ENCODE data around the gene EBF3.

EBF3 gene

DNA sequence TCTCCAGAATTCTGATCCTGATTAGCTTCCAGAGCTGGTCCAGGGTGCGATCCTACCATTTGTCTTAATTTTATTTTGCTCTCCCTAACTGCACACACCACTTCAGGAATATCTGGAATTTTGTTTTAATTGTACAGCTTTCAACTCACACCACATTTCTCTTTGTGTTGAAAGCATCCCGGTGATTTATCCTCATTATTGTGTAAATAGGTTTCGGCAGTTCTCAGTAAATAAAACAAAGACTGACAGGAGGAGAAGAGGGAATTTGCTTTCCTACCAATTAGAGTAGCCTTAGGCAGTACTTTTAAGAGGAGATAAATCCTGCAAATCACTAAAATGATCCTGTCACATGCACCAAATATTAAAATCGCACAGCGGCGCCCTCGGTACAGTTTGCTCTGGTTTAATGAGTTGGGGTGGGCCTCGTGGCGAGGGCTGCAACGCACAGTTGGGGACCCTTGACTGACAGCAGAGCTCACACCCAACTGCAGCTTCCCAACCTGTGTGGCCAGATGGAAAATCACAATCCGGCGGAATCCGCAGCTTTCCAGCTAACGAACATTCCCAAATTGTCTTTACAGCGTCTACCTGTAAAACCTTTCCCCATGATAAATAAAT, 62.6 kb downstream of the EBF3 start:
- H3K27me3 Mint-ChIP-seq (ENCODE audit: low read depth), result peaks cover 9% of the 10 kb centered on the region
- H3K4me3 Mint-ChIP-seq, result no peak overlapping the region
- H3K4me1 Mint-ChIP-seq (ENCODE audit: low read depth), result no peaks in the 10 kb centered on the region
- H3K36me3 Mint-ChIP-seq (ENCODE audit: low read depth), result no peaks in the 10 kb centered on the region
- DNase-seq (ENCODE audit: low spot score), result no peak
- H3K27ac Mint-ChIP-seq, result no peak overlapping the region
- H3K9me3 Mint-ChIP-seq, result no peaks in the 10 kb centered on the region

GRCh38 chr10:129900825-129901224, 63.2 kb downstream of the EBF3 start:
- Mint-ChIP-seq H3K9me3 (no peaks in the 10 kb centered on the region), H3K27ac (no peak overlapping the region), H3K36me3 (ENCODE audit: low read depth) (no peaks in the 10 kb centered on the region), H3K4me1 (ENCODE audit: low read depth) (no peaks in the 10 kb centered on the region), H3K27me3 (ENCODE audit: low read depth) (peaks cover 9% of the 10 kb centered on the region), H3K4me3 (no peak overlapping the region)
- no peak for DNase-seq (ENCODE audit: low spot score)

DNA sequence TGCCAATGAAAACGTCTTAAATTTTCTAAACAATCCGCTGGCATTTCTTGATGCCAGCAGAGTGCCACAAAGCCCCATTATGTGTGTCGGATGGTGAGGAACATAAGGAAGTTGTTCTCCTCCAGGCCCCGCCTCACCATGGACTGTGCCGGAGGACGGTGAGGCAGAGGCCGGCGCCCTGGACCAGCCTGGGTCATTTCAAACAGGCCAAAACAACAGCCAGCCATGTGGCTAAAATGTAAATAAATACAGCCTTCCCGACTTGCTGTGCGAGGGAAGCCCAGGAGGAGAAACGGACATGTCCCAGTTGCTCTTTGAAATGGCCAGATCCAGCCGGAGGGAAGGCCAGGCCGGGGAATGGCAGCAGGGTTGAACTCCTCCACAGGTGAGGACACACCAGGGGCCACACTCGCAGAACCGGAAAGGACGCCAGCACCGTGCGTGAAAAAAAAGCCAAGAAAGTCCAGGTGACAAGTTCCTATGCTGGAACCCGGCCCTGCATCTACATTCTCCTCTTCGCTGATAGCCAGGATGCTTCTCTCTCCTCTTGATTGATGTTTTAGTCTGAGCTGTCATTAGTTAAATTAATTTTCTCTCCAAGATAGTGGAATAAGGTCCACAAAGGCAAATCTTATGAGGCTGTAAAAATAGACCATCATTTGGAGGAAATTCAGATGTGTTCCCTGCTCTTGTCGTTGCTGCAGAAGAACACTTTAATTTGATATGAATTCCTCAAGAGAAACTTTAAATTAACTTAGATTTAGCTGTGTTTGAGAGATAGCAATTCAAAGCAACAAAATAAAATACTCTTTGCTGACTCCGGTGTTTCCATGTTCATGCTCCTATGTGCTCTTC, 64.6 kb downstream of the EBF3 start:
- Mint-ChIP-seq H3K36me3 (ENCODE audit: low read depth) (no peaks in the 10 kb centered on the region), H3K27me3 (ENCODE audit: low read depth) (peaks cover 9% of the 10 kb centered on the region), H3K27ac (no peak overlapping the region), H3K9me3 (no peaks in the 10 kb centered on the region), H3K4me1 (ENCODE audit: low read depth) (no peaks in the 10 kb centered on the region), H3K4me3 (no peak overlapping the region)
- DNase-seq (ENCODE audit: low spot score), result no peak

- H3K4me1 Mint-ChIP-seq (ENCODE audit: low read depth), result no peaks in the 10 kb centered on the region
- no peaks in the 10 kb centered on the region for H3K9me3 Mint-ChIP-seq
- H3K4me3 Mint-ChIP-seq, result no peak overlapping the region
- no peak for DNase-seq (ENCODE audit: low spot score)
- H3K27me3 Mint-ChIP-seq (ENCODE audit: low read depth), result peaks cover 9% of the 10 kb centered on the region
- H3K36me3 Mint-ChIP-seq (ENCODE audit: low read depth), result no peaks in the 10 kb centered on the region
- no peak overlapping the region for H3K27ac Mint-ChIP-seq
Observed at GRCh38 chr10:129898706-129899268, 65.3 kb downstream of the EBF3 start.

- no peak for DNase-seq (ENCODE audit: low spot score)
- Mint-ChIP-seq H3K27me3 (ENCODE audit: low read depth) (peaks cover 9% of the 10 kb centered on the region), H3K4me1 (ENCODE audit: low read depth) (no peaks in the 10 kb centered on the region), H3K4me3 (no peak overlapping the region), H3K36me3 (ENCODE audit: low read depth) (no peaks in the 10 kb centered on the region), H3K9me3 (no peaks in the 10 kb centered on the region), H3K27ac (no peak overlapping the region)
Observed at GRCh38 chr10:129897871-129898626, 66.0 kb downstream of the EBF3 start.

DNA sequence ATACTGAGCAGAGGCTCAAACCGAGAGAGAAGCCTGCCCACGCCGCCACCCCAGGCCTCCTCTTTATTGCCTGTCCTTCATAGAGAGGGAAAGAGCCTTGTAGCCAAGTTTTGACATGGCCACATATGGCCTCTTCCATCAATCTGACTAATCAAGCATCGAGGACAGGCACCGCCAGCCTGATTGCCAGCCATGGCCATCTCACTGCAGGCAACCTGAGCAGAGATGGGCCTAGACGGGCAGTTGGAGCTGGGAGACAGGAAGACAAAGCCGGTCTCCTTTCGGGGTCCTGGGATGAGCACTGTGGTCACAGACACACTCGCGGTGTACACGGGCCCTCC, 67.2 kb downstream of the EBF3 start:
- no peak overlapping the region for H3K4me3 Mint-ChIP-seq
- no peaks in the 10 kb centered on the region for H3K4me1 Mint-ChIP-seq (ENCODE audit: low read depth)
- no peak for DNase-seq (ENCODE audit: low spot score)
- H3K27me3 Mint-ChIP-seq (ENCODE audit: low read depth), result peaks cover 9% of the 10 kb centered on the region
- H3K9me3 Mint-ChIP-seq, result no peaks in the 10 kb centered on the region
- no peak overlapping the region for H3K27ac Mint-ChIP-seq
- H3K36me3 Mint-ChIP-seq (ENCODE audit: low read depth), result no peaks in the 10 kb centered on the region

GRCh38 chr10:129896136-129896859, 67.8 kb downstream of the EBF3 start:
- H3K4me1 Mint-ChIP-seq (ENCODE audit: low read depth), result no peaks in the 10 kb centered on the region
- DNase-seq (ENCODE audit: low spot score), result no peak
- peaks cover 9% of the 10 kb centered on the region for H3K27me3 Mint-ChIP-seq (ENCODE audit: low read depth)
- no peak overlapping the region for H3K4me3 Mint-ChIP-seq
- H3K9me3 Mint-ChIP-seq, result no peaks in the 10 kb centered on the region
- H3K36me3 Mint-ChIP-seq (ENCODE audit: low read depth), result no peaks in the 10 kb centered on the region
- H3K27ac Mint-ChIP-seq, result no peak overlapping the region

DNA sequence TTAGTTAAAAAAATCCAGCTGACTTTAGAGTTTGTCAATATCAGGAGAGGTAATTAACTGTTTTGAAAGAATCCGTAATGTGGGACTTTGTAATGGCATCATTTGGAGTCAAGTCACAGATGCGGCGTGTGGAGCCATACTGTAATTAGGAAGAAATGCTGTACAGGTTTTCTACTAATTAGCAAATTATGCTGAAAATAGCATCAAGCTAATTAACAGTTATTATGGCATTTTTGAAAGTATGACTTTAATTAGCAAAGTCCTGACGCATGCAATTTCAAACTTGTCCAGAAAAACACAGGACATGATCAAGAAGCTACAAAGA, 68.3 kb downstream of the EBF3 start:
- no peak for DNase-seq (ENCODE audit: low spot score)
- H3K27ac Mint-ChIP-seq, result no peak overlapping the region
- H3K4me3 Mint-ChIP-seq, result no peak overlapping the region
- peaks cover 9% of the 10 kb centered on the region for H3K27me3 Mint-ChIP-seq (ENCODE audit: low read depth)
- no peaks in the 10 kb centered on the region for H3K36me3 Mint-ChIP-seq (ENCODE audit: low read depth)
- H3K4me1 Mint-ChIP-seq (ENCODE audit: low read depth), result no peaks in the 10 kb centered on the region
- no peaks in the 10 kb centered on the region for H3K9me3 Mint-ChIP-seq

DNA sequence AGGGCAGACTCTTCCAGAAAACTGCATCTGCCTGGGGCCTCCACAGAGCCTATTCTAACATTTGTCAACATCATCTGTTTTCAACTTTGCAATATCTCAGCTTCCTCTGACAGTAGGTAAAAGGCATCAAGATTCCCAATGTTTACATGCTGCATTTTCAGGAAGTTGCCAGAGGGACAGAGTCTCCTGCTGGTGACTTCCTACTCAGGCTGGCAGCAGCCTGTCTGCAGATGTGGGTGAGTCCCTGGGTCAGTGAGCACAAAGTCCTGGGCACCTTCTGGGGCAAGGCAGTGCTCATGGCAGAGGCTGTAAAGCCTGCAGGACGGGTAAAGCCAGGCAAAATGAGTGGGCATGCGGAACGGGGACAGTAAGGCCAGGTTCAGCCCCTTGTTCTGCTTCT, 69.4 kb downstream of the EBF3 start:
- peaks cover 5% of the 10 kb centered on the region for H3K27me3 Mint-ChIP-seq (ENCODE audit: low read depth)
- no peak for DNase-seq (ENCODE audit: low spot score)
- no peaks in the 10 kb centered on the region for H3K4me1 Mint-ChIP-seq (ENCODE audit: low read depth)
- H3K36me3 Mint-ChIP-seq (ENCODE audit: low read depth), result no peaks in the 10 kb centered on the region
- H3K4me3 Mint-ChIP-seq, result no peak overlapping the region
- no peak overlapping the region for H3K27ac Mint-ChIP-seq
- H3K9me3 Mint-ChIP-seq, result no peaks in the 10 kb centered on the region

GRCh38 chr10:129893104-129894089, 70.7 kb downstream of the EBF3 start:
- H3K27ac Mint-ChIP-seq, result no peak overlapping the region

GRCh38 chr10:129892548-129893052, 71.5 kb downstream of the EBF3 start:
- H3K4me1 Mint-ChIP-seq (ENCODE audit: low read depth), result no peaks in the 10 kb centered on the region
- H3K9me3 Mint-ChIP-seq, result no peaks in the 10 kb centered on the region
- no peak overlapping the region for H3K27ac Mint-ChIP-seq
- H3K36me3 Mint-ChIP-seq (ENCODE audit: low read depth), result no peaks in the 10 kb centered on the region
- H3K27me3 Mint-ChIP-seq (ENCODE audit: low read depth), result no peaks in the 10 kb centered on the region
- DNase-seq (ENCODE audit: low spot score), result no peak
- no peak overlapping the region for H3K4me3 Mint-ChIP-seq

More at GRCh38 chr10:129893104-129894089, 70.7 kb downstream of the EBF3 start:
- no peaks in the 10 kb centered on the region for H3K9me3 Mint-ChIP-seq
- no peak for DNase-seq (ENCODE audit: low spot score)
- no peak overlapping the region for H3K4me3 Mint-ChIP-seq
- no peaks in the 10 kb centered on the region for H3K36me3 Mint-ChIP-seq (ENCODE audit: low read depth)
- H3K4me1 Mint-ChIP-seq (ENCODE audit: low read depth), result no peaks in the 10 kb centered on the region
- peaks cover 4% of the 10 kb centered on the region for H3K27me3 Mint-ChIP-seq (ENCODE audit: low read depth)

GRCh38 chr10:129891806-129892205, 72.3 kb downstream of the EBF3 start:
- Mint-ChIP-seq H3K36me3 (ENCODE audit: low read depth) (no peaks in the 10 kb centered on the region), H3K27ac (no peak overlapping the region), H3K4me3 (no peak overlapping the region), H3K4me1 (ENCODE audit: low read depth) (no peaks in the 10 kb centered on the region), H3K9me3 (no peaks in the 10 kb centered on the region), H3K27me3 (ENCODE audit: low read depth) (no peaks in the 10 kb centered on the region)
- DNase-seq (ENCODE audit: low spot score), result no peak

GRCh38 chr10:129890170-129890569, 73.9 kb downstream of the EBF3 start:
- DNase-seq (ENCODE audit: low spot score), result no peak
- Mint-ChIP-seq H3K36me3 (ENCODE audit: low read depth) (no peaks in the 10 kb centered on the region), H3K4me3 (no peak overlapping the region), H3K27ac (no peak overlapping the region), H3K27me3 (ENCODE audit: low read depth) (no peaks in the 10 kb centered on the region), H3K4me1 (ENCODE audit: low read depth) (no peaks in the 10 kb centered on the region), H3K9me3 (no peaks in the 10 kb centered on the region)

Measured in T-helper 2 cell treated with Interferon-gamma antibody and Interleukin-4, amounts not matched to agents 5 μg/mL and 100 μg/mL, for 36 hours (primary cell).